Hepatocyte (in vitro differentiated cells): Measurements from ENCODE around the gene MEX3A. TPM values are rescaled to one million over a fixed set of nuclear protein-coding genes. Genes with fewer than 3 reads are reported as not detected.
A peak's percentile ranks its signal among the peaks of the same experiment; 100 is the strongest.

Source experiments
- DNase-seq: peaks from one replicate; pipeline ENCODE4 v3.0.0-alpha.2; 2016; ENCODE audit warnings: low spot score
- H2AFZ ChIP-seq: fragments of 200-600 bp; sonication (generic); 2 replicates; pipeline ENCODE4 v1.6.0; 2016; ENCODE audit warnings: antibody characterized with exemption, mild to moderate bottlenecking
- H3K27ac ChIP-seq: fragments of 200-600 bp; sonication (generic); 2 replicates; pipeline ENCODE4 v1.5.1; 2016; ENCODE audit warnings: mild to moderate bottlenecking
- H3K27me3 ChIP-seq: fragments of 200-600 bp; sonication (generic); 2 replicates; pipeline ENCODE4 v1.6.1; 2016
- H3K36me3 ChIP-seq: fragments of 200-600 bp; sonication (generic); replicated peaks from 2 replicates; pipeline ENCODE4 v1.5.1; 2016; ENCODE audit warnings: low read depth; ENCODE audit not compliant: insufficient read depth
- H3K4me1 ChIP-seq: fragments of 200-600 bp; sonication (generic); 2 replicates; pipeline ENCODE4 v1.5.1; 2016; ENCODE audit warnings: mild to moderate bottlenecking, moderate library complexity; ENCODE audit not compliant: insufficient read depth
- H3K4me2 ChIP-seq: fragments of 200-600 bp; sonication (generic); 2 replicates; pipeline ENCODE4 v1.6.0; 2016
- H3K4me3 ChIP-seq: fragments of 200-600 bp; sonication (generic); 2 replicates; pipeline ENCODE4 v1.5.1; 2016; ENCODE audit warnings: mild to moderate bottlenecking
- H3K79me2 ChIP-seq: fragments of 200-600 bp; sonication (generic); 2 replicates; pipeline ENCODE4 v1.6.0; 2017; ENCODE audit warnings: mild to moderate bottlenecking
- H3K9me2 ChIP-seq: fragments of 200-600 bp; sonication (generic); replicated peaks from 2 replicates; pipeline ENCODE4 v1.6.0; 2017; ENCODE audit warnings: mild to moderate bottlenecking; ENCODE audit not compliant: insufficient read depth
- H3K9me3 ChIP-seq: fragments of 200-600 bp; sonication (generic); 2 replicates; pipeline ENCODE4 v1.5.1; 2016; ENCODE audit warnings: low read depth, mild to moderate bottlenecking
- H4K20me1 ChIP-seq: fragments of 200-600 bp; sonication (generic); 2 replicates; pipeline ENCODE4 v1.6.0; 2016; ENCODE audit warnings: mild to moderate bottlenecking; ENCODE audit not compliant: insufficient read depth, poor library complexity, severe bottlenecking
- EZH2 ChIP-seq: fragments of 200-600 bp; sonication (generic); IDR thresholded peaks from 2 replicates; pipeline ENCODE4 v1.6.1; 2016; ENCODE audit warnings: antibody characterized with exemption, mild to moderate bottlenecking, borderline replicate concordance
- EZH2phosphoT487 ChIP-seq: fragments of 200-600 bp; sonication (generic); IDR thresholded peaks from one replicate; pipeline ENCODE4 v1.6.1; 2018; ENCODE audit warnings: antibody characterized with exemption, mild to moderate bottlenecking, low read depth, moderate library complexity; ENCODE audit not compliant: unreplicated experiment, severe bottlenecking
- WGBS: methylation state at CpG from one replicate; pipeline ENCODE4 v1.1.6; 2016; ENCODE audit warnings: low lambda C conversion rate; ENCODE audit errors: missing lambda C conversion rate; 5-methylcytosine and 5-hydroxymethylcytosine counted together
- polyA plus RNA-seq: library from polyadenylated mRNA; unstranded; fragments of >200 nt; fragmentation: Nextera tagmentation; extraction: Ambion mirVana; gene quantifications from 2 replicates; pipeline ENCODE4 v1.2.1, GENCODE V29; 2016
- total RNA-seq: library from RNA; depleted of rRNA; stranded (reverse); fragments of >200 nt; gene quantifications from 2 replicates; pipeline ENCODE4 v1.2.3, GENCODE V29; 2014
- TF ChIP-seq, protein P1 (sequence below): fragments of 200-600 bp; sonication (generic); IDR thresholded peaks from 2 replicates; pipeline ENCODE4 v1.5.1; 2016; ENCODE audit warnings: antibody characterized with exemption, mild to moderate bottlenecking; ENCODE audit not compliant: poor library complexity

MEX3A gene
- total and polyA plus RNA-seq, 2 experiments from 2014 or later = 9.3 to 12.0 TPM

DNA sequence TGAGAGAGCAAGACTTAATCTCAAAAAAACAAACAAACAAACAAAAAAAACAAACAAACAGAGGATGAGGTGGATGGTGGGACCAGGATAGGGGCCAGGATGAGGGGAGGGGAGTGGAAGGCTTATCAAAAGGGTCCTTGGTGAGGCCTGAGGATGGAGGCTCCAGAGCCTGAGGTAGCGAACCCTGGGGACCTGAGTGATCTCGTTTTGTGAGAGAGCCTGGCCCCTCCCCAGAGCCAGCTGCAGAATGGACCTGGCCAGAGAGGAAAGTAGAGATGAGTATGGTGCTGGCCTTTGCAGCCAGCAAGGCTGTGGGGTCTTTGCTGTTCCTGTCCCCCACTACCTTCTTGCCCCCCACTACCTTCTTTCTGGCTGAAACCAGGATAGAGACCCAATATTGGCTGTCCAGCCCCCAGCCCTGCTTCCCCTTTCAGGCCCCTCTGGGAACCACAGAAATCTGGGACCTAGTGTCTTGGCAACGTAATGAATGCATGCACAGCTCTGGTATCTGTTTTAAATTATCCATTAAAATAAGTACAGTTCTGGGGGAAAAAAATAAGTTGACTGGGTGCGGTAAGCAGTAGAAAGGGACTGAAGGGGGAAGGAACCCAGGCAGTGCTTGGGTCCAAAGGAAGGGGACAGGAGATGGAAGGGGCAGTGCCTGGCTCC is 31.2 kb upstream of the MEX3A start:
- Histone ChIP-seq H3K4me3 (no peak overlapping the region), H3K79me2 (peaks cover 38% of the 10 kb centered on the region), H2AFZ (no peak overlapping the region), H3K9me3 (no peaks in the 10 kb centered on the region), H3K9me2 (no peaks in the 10 kb centered on the region), H4K20me1 (peaks cover 33% of the 10 kb centered on the region), H3K36me3 (no peaks in the 10 kb centered on the region), H3K4me2 (peak overlapping the region; percentile 83), H3K4me1 (peaks cover 41% of the 10 kb centered on the region), H3K27me3 (no peaks in the 10 kb centered on the region), H3K27ac (peak overlapping the region; percentile 96)
- DNase-seq = no peak
- TF ChIP-seq, protein P1, sequence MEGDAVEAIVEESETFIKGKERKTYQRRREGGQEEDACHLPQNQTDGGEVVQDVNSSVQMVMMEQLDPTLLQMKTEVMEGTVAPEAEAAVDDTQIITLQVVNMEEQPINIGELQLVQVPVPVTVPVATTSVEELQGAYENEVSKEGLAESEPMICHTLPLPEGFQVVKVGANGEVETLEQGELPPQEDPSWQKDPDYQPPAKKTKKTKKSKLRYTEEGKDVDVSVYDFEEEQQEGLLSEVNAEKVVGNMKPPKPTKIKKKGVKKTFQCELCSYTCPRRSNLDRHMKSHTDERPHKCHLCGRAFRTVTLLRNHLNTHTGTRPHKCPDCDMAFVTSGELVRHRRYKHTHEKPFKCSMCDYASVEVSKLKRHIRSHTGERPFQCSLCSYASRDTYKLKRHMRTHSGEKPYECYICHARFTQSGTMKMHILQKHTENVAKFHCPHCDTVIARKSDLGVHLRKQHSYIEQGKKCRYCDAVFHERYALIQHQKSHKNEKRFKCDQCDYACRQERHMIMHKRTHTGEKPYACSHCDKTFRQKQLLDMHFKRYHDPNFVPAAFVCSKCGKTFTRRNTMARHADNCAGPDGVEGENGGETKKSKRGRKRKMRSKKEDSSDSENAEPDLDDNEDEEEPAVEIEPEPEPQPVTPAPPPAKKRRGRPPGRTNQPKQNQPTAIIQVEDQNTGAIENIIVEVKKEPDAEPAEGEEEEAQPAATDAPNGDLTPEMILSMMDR = no peak
- TF ChIP-seq EZH2phosphoT487 (no peak), EZH2 (no peak)
- WGBS = 51% methylated on average over 4 of the region's 4 CpGs

DNA sequence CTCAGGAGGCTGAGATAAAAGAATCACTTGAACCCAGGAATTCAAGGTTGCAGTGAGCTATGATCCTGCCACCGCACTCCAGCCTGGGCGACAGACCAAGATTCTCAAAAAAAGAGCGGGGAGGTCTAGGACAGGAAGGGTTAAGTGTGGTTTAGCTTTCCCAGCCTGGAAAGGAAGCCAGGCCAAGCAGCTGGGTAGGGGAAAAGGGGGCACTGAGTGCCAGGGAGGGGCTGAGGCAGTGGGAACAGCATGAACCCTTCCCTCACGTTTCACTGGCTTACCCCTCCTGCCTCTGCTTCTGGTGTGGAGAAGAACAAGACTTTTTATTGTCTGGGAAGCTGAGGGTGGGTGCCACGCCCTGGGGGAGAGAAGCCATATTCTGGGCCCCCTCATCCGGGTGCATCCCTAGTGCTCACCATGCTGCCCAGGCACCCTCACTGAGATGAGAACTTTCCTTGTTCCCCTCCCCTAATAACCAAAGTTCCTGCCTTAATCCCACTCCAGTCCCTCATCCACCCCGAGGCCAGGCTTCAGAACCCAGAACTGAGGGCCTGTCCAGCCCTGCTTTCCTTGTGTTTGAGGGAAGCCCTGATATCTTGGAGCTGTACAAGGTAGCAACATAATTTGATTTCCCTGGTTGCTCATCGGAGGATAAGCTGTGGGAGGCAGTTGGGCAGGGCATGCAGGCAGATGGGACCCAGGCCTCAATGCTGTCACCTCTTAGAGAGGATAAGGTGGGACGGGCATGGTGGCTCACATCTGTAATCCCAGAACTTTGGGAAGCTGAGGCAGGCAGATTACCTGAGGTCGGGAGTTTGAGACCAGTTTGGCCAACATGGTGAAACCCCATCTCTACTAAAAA is 30.2 kb upstream of the MEX3A start:
- peak overlapping the region; percentile 96 for H3K27ac ChIP-seq
- peaks cover 25% of the 10 kb centered on the region for H4K20me1 ChIP-seq
- H3K4me3 ChIP-seq = no peak overlapping the region
- no peaks in the 10 kb centered on the region for H3K36me3 ChIP-seq
- H3K9me2 ChIP-seq = no peaks in the 10 kb centered on the region
- no peak for TF ChIP-seq EZH2phosphoT487
- TF ChIP-seq, protein P1 = no peak
- TF ChIP-seq EZH2 = no peak
- peaks cover 38% of the 10 kb centered on the region for H3K79me2 ChIP-seq
- H3K4me1 ChIP-seq = peaks cover 34% of the 10 kb centered on the region
- no peak for DNase-seq
- H3K9me3 ChIP-seq = no peaks in the 10 kb centered on the region
- no peaks in the 10 kb centered on the region for H3K27me3 ChIP-seq
- no peak overlapping the region for H2AFZ ChIP-seq
- peak overlapping the region; percentile 34 for H3K4me2 ChIP-seq
- 75% methylated on average over 10 of the region's 10 CpGs for WGBS

DNA sequence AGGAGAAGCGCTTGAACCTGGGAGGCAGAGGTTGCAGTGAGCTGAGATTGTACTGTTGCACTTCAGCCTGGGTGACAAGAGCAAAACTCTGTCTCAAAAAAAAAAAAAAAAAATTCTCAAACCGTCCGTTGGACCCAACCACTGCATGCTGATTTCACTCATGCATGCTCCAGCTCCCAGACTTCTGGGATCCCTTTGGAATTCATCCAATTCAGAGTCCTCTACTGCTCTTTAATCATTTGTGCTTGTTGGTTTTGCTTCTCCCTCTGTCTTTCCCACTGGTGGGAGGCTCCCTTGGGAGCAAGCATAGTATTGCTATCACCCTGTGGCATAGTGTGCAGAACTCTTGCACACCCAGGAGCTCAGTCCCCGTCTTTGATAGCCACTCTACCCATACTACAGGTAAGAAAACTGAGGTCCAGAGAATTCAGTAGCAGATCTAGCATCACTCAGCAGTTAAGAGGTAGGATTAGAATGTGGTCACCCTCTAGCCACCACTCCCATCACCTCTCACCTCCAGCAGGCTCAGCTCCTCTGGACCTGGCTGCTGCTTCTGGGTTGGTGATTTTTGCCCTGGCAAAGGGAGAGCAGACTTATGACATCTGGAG is 29.2 kb upstream of the MEX3A start:
- Histone ChIP-seq H3K27ac (peak overlapping the region; percentile 96), H2AFZ (no peak overlapping the region), H4K20me1 (peaks cover 17% of the 10 kb centered on the region), H3K4me3 (no peak overlapping the region), H3K9me3 (no peaks in the 10 kb centered on the region), H3K9me2 (no peaks in the 10 kb centered on the region), H3K36me3 (no peaks in the 10 kb centered on the region), H3K4me2 (no peak overlapping the region), H3K4me1 (peaks cover 41% of the 10 kb centered on the region), H3K27me3 (no peaks in the 10 kb centered on the region), H3K79me2 (peaks cover 33% of the 10 kb centered on the region)
- TF ChIP-seq EZH2 = no peak
- TF ChIP-seq, protein P1 = no peak
- TF ChIP-seq EZH2phosphoT487 = no peak
- WGBS = 90% methylated on average over 4 of the region's 4 CpGs
- DNase-seq = no peak
